ENCODE results near the gene GJC3. TPM values are rescaled to one million over a fixed set of nuclear protein-coding genes. Genes with fewer than 3 reads are reported as not detected.
A peak's percentile ranks its signal among the peaks of the same experiment; 100 is the strongest.
"Not testable (repeated sequence)": the region's sequence is repeated elsewhere in the genome, so short reads cannot be mapped to it uniquely, and the experiment has no call there.

Gene GJC3
- total RNA-seq, 1 donor from 2014 or later: 0.19 TPM

DNA sequence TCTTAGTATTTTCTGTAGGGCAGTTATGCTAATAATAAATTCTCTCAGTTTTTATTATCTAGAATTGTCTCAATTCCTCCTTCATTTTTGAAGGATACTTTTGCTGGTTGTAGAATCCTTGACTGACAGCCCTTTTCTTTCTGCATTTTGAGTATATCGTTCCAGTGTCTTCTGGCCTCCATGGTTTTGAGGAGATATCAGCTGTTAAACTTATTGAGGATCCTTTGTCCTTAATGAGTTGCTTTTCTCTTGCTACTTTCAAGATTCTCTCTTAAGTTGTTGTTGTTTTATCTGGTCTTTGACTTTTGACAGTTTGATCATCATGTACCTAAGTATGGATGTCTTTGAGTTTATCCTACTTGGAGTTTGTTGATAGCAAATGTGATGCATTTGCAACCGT is 8.9 kb upstream of the GJC3 start:
- no peak for DNase-seq
- intact Hi-C loops (cut with DNase I): no loop called here
- ATAC-seq (ENCODE audit: poor library complexity): no peak

DNA sequence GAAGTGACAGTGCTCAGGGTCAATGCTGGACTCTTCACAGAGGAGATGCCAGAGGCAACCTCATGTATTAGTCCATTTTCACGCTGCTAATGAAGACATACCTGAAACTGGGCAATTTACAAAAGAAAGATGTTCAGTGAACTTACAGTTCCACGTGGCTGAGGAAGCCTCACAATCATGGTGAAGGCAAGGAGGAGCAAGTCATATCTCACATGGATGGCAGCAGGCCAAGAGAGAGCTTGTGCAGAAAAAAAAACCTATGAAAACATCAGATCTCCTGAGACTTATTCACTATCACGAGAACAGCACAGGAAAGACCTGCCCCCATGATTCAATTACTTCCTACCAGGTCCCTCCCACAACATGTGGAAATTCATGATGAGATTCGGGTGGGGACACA is 5.6 kb upstream of the GJC3 start:
- ATAC-seq (ENCODE audit: poor library complexity); intact Hi-C loops (cut with DNase I); DNase-seq: not testable (repeated sequence)

DNA sequence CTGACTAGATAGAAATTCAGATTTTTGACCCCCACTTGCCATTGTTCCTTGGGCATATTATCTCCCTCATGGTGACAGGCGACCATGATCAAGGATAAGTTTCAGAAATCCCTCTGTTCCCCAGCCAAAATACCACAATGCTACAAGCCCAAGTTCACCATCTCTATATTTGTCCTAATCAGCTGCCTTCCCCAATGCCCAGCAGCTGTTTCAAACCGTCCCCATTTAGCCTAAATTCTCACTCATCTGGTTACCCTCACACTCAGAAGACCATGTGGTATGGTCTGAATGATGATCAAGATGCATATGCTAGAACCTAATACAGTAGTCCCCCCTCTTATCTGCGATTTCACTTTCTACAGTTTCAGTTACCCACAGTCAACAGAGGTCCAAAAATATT is 956 bp upstream of the GJC3 start:
- intact Hi-C loops (cut with DNase I): no loop called here
- no peak for ATAC-seq (ENCODE audit: poor library complexity)
- DNase-seq: no peak

DNA sequence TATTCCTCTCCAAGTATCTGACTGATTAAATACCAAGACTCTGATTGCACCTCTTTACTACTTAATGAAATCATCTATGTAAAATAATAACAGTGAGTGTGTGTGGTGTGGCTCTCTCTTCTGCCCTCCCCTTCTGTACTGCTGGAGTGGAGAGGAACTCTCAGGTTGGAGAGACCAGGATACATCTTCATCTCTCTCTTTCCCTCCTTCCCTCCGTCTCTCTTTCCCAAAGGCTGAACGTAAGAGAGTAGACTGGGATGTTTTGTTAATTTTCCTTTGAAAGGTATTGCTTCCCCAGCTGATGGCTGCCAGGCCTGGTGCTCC is 272 bp upstream of the GJC3 start:
- intact Hi-C loops (cut with DNase I): no loop called here
- DNase-seq (no peak), ATAC-seq (ENCODE audit: poor library complexity) (peak; percentile 23)

DNA sequence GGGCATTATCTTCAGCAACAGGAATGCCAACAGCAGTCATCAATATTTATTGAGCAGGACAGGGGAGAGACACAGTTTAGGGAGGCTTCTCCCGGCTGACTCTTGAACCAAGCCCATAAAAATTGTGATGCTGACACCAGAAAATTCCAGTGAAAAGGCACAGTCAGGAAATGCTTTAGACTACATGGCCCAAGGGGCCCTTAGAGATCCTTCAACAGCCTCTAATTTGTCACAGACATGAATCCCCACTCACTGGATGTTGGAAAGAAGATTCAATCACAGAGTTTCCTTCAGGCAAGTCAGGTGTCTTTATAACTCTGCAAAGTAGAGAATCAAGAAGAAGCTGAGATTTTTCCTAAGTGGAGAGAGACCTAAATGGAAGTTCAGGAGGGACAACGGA is 1.2 kb downstream of the GJC3 start:
- ATAC-seq (ENCODE audit: poor library complexity) (no peak), DNase-seq (no peak)
- intact Hi-C loops (cut with DNase I): no loop called here

DNA sequence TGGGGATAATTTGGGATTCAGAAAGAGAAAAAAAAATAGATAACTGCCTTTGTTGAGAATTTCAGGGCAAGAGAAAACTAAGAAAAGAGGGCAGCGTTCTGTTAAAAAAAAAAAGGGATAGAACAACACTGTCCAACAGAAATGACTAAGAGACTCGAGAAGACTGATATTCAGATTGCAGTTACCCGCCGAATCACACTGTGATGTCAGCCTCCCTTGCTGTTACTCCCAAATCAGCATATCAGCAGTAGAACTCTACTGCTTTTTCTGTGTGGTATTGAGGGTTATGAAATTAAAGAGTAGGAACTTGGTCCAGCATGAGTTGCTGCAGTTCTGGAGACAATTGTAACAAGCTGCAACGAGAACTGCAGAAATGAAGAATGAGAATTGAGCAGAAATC is 1.9 kb downstream of the GJC3 start:
- intact Hi-C loops (cut with DNase I): no loop called here
- no peak for DNase-seq
- ATAC-seq (ENCODE audit: poor library complexity): no peak

DNA sequence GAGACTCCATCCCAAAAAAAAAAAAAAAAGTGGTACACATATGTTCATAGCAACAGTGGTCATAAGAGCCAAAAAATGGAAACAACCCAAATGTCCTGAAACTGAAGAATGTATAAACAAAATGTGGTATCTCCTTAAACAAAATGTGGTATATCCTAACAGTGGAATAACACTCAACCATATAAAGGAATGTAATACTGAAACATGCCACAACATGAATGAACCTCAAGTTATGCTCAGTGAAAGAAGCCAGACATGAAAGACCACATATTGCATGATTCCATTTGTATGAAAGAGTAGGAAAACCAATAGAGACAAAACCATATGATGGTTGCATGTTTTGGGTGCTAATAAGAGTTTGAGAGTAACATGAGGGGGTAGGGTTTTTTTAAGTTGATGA is 3.1 kb downstream of the GJC3 start:
- ATAC-seq (ENCODE audit: poor library complexity) (no peak), DNase-seq (no peak)
- intact Hi-C loops (cut with DNase I): no loop called here

DNA sequence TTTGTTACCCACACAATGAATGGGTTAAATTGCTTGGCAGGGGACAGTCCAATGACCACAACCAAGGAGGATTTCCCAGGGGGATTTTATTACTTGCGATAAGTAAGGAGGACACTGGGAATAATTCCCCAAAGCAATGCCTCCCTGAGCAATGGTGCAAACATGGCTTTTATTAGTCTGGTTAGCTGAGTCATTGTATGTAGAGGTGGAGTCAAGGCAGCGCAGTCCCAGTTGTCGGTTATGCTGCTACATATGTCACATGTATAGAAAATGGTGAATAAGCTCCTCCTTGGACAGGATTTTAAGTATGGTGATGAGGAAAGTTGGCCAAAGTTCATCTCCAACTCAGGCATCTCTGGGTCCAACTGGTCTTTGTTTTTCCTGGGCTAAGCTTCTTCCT is 6.2 kb downstream of the GJC3 start:
- intact Hi-C loops (cut with DNase I): no loop called here
- no peak for ATAC-seq (ENCODE audit: poor library complexity)

DNA sequence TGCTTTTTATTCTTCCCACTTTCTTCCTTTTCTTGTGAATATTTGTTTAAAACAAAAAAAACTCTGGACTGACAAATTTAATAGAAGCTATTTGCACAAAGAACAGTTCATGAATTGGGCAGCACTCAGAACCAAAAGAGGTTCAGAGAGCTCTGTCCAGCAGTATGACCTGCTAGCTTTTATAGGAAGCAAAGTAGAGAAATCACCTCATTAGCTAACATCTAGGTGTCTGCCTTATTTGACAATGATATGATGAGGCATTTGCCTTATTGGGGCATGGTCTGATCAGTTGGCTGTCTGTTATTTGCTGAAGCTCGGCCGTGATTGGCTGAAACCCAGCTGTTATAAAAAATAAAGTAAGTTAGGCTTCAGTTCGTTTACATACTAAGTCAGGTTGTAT is 9.3 kb downstream of the GJC3 start:
- no peak for DNase-seq
- no peak for ATAC-seq (ENCODE audit: poor library complexity)
- intact Hi-C loops (cut with DNase I): no loop called here

More for the DNA sequence above, 6.2 kb downstream of the GJC3 start:
- no peak for DNase-seq

DNA sequence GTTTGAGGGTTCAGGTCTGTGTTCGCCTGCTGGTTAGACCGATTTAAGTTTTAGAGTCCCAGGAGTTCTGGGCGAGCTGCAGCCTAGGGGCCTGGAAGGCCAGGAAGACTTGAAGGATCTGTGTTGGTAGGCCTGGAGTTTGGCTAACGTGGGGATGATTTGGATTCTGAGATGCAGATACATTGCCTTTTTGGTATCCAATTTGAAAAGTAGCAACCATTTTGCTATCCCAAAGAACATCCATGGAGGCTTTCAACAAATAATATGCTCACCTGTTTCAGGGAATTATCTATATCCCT is 9.7 kb downstream of the GJC3 start:
- DNase-seq: no peak
- no peak for ATAC-seq (ENCODE audit: poor library complexity)
- intact Hi-C loops (cut with DNase I): loop anchor here (5.0 kb wide), 1 partner anchor 73 kb away; no protein-coding TSS in a partner anchor

DNA sequence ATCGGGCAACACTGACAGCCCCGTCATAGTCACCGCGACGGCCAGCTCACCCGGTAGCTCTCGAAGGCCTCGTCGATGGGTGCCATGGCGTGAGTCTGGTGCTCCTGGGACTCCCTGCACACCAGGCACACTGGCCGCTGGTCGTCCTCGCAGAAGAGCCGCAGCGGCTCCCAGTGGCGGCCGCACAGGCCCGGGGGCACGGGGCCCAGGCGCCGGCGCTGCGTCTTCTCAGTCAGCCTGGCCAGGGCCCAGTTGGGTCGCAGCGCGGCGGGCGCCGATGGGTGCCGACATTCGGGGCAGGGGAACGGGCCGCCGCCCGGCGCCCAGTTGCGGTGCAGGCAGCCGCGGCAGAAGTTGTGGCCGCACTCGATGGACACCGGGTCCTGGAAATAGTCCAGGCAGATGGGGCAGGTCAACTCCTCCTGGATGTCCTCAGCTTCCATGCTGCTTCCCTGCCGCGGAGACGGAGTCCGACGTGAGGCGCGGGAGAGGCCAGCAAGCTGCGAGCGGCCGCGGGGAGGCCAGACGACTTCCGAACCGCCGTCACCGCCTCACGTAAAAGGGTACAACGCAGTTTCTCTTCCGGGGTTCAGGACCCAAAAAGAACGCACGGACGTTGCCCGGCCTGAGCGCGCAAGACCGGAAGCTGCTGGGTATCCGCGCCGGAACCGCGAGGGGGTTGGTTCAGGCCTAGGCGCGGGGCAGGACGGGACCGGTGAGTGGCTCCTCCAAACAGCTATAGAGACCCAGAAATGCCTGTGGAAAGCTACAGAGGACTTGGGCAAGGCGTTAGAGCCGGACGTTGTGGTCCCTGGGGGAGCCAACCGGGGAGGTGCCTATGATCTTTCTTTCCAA is 10.2 kb downstream of the GJC3 start, which contains the start of gene TRIM4:
Gene TRIM4, minus strand, starts transcription at position 572 of the 855 bp plus-strand sequence. Its CDS starts 129 bp downstream, at position 443.
- intact Hi-C loops (cut with DNase I): loop anchor here (5.0 kb wide), 1 partner anchor 73 kb away; no protein-coding TSS in a partner anchor
- DNase-seq (peak; percentile 95), ATAC-seq (ENCODE audit: poor library complexity) (peak; percentile 99)

DNA sequence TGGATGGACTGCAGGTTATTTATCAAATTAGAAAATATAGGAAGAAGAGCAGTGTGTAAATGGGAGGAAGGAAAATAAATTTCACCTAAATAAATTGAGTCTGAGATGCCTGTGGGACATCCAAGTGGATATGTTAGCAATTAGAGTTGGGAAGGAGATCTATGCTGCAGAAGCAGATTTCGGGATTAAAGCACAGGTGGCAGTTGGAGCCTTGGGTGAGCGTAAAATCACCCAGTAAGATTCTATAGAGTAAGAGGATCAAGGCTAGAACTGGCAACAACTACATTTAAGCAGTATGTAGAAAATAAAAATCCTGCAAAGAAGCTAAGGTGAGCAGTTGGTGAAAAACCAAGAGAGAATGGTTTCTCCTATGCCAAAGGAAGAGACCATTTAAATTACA is 18.4 kb downstream of the GJC3 start:
- DNase-seq (no peak), ATAC-seq (ENCODE audit: poor library complexity) (no peak)
- intact Hi-C loops (cut with DNase I): no loop called here

DNA sequence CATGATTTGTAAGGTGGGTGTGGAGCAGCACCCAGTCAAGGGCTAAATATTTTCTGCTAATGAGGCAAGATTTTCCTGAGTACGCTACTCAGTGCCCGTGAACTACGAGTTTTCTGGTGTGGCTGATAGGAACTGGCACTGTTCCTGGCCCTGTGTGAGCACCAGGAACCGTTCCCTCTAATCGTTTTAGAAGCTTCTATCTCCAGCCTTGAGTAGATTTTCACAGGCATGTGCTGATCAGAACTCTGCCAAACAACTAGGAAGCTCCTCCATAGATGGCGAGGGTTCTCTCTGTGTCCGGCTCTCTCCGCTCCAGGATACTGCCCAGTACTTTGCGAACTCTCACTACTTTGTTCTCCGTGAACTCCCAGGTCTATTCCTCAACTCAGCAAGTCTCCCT is 27.8 kb downstream of the GJC3 start:
- ATAC-seq (ENCODE audit: poor library complexity) (peak; percentile 90), DNase-seq (no peak)
- intact Hi-C loops (cut with DNase I): no loop called here

DNA sequence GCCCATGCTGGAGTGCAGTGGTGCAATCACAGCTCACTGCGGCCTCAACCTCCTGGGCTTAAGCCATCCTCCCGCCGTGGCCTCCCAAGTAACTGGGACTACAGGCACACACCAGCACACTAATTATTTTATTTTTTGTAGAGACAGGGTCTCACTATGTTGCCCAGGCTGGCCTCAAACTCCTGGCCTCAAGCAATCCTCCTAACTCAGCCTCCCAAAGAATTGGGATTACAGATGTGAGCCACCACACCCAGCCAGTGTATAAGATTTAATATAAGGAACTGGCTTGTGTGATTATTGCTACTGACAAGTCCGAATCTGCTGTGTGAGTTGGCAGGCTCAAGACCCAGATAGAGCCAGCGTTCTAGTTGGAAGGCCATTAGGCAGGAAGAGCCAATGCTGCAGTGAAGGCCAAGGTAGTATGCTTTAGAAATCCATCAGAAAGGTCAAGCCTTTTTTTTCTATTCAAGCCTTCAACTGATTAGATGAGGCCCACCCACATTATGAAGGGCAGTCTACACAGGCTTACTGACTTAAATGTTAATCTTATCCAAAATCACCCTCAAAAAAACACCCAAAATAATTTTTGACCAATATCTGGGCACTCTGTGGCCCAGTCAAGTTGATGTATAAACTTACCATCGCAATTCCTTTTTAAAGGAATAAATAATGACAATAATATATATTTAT is 29.4 kb downstream of the GJC3 start:
- intact Hi-C loops (cut with DNase I): no loop called here
- no peak for ATAC-seq (ENCODE audit: poor library complexity)
- DNase-seq: no peak

DNA sequence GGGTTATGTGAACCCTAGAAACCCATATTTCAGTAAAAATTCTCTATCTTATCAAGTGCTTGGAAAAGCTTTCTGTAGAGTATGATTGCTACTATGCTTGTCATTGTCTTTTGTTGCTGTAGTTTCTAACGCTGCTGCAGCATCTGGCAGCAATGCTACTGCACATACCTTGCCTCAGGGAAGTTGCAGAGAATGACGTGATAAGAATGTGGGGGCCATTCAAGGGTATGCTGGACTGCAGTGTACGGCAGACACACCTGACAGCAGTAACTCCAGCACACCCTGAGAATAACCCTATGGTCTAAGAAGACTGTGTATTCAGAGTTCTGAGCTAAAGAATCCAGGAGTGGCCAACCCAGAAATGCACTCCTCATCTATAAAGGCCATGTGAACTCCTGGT is 30.6 kb downstream of the GJC3 start:
- no peak for DNase-seq
- ATAC-seq (ENCODE audit: poor library complexity): no peak
- intact Hi-C loops (cut with DNase I): no loop called here

DNA sequence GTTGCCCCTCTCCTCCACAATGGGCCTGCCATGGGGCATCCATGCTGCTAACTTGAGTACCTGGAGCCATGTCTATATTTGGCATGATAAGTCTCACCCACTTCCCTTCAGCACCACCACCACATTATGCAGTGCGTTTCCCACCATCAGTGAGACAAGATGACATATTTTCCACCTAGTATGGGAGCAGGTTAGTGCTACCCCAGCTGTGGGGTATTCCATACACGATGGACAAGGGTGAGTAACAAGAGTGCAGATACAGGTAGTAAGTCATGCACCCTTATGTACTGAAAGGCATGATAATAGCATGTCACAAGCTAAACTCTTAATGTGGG is 31.4 kb downstream of the GJC3 start:
- ATAC-seq (ENCODE audit: poor library complexity): no peak
- no peak for DNase-seq
- intact Hi-C loops (cut with DNase I): no loop called here

DNA sequence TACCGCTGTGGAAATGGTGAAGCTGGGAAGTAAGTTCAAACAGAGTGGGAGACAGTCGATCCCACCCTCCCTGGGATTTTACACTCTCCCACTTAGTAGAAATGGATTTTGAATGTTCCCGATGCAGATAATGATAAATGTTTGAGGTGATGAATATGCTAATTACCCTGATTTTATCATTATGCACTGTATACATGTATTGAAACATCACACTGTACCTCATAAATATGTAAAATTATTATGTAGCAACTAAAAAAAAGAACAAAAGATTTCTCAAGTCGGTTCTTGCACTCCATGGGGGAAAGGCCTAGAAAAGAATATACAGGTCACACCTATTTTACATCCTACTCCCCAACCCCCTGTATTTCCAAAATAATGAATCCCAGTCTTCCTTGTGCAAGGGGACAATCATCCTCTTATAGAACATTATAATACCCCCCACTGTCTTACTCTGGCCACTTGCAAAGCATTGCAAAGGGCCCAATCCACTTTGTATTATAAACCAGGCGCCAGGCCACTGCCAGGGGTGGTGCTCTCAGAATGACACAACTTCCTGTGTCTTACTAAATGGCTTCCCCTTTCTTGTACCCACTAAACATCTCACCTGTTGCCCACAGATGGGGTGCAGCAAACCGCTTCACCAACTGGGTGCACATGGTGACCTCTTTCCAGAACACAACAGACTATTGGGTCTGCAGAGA is 31.9 kb downstream of the GJC3 start:
- ATAC-seq (ENCODE audit: poor library complexity) (no peak), DNase-seq (no peak)
- intact Hi-C loops (cut with DNase I): no loop called here

DNA sequence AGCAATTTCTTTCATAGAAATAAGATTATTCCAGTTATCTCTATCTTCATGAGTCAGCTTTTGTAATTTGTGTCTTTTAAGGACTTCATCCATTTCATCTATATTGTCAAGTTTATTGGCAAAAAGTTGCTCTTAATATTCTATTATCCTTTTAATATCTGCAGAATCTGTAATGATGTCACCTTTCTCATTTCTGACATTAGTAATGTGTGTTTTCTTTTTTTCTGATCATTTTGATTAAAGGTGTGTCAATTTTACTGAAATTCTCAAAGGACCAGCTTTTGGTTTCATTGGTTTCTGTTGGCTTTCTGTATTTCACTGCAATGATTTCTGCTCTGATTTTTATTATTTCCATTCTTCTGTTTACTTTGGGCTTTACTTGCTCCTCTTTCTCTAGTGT is 34.7 kb downstream of the GJC3 start:
- no peak for ATAC-seq (ENCODE audit: poor library complexity)
- intact Hi-C loops (cut with DNase I): no loop called here
- no peak for DNase-seq

DNA sequence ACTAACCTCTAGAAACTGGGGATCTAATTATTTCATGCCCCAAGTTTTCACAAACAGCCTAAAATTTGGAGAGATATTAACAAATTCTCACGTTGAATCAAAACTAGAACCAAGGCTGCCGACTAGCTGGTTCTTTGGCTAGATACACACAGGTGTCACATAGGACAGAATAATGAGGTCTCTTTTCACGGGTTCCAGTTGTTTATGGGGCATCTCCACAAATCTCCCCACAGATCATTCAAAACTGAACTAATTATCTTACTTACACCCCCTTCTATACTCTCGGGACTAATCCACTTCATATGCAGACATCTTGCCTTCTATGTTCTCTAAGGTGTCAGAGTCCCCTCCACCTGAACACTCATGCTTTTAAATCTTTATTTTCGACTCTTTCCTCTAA is 36.1 kb downstream of the GJC3 start:
- intact Hi-C loops (cut with DNase I): no loop called here
- no peak for ATAC-seq (ENCODE audit: poor library complexity)
- DNase-seq: no peak

DNA sequence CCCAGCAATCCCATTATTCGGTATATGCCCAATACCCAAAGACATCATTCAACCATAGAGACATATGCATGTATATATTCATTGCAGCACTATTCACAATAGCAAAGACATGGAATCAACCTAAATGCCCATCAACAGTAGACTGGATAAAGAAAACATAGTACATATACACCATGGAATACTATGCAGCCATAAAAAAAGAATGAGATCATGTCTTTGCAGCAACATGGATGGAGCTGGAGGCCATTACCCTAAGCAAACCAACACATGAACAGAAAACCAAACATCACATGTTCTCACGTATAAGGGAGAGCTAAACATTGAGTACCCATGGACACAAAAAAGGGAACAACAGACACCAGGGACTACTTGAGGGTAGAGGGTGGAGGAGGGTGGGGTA is 39.1 kb downstream of the GJC3 start:
- DNase-seq; ATAC-seq (ENCODE audit: poor library complexity); intact Hi-C loops (cut with DNase I): not testable (repeated sequence)
